Esophagus squamous epithelium (tissue), 4 donors: ENCODE measurements around the gene TMEM178B.

Source experiments
- POLR2A ChIP-seq, 4 donors: fragments of 450-650 bp; IDR thresholded peaks; one replicate each; pipeline ENCODE4 v1.6.1; 2017; ENCODE audit warnings: antibody characterized with exemption in 4 of 4, mild to moderate bottlenecking in 4 of 4, moderate library complexity in 3 of 4
- TF ChIP-seq, protein P1 (sequence below), 6 experiments: fragments of 450-650 bp in 4 of 6; fragments of 200-600 bp in 2 of 6; sonication (generic) in 2 of 6; IDR thresholded peaks; one replicate each; pipeline ENCODE4 v1.5.1; 2016 to 2019; ENCODE audit warnings: antibody characterized with exemption in 6 of 6, mild to moderate bottlenecking in 4 of 6, moderate library complexity in 4 of 6

DNA sequence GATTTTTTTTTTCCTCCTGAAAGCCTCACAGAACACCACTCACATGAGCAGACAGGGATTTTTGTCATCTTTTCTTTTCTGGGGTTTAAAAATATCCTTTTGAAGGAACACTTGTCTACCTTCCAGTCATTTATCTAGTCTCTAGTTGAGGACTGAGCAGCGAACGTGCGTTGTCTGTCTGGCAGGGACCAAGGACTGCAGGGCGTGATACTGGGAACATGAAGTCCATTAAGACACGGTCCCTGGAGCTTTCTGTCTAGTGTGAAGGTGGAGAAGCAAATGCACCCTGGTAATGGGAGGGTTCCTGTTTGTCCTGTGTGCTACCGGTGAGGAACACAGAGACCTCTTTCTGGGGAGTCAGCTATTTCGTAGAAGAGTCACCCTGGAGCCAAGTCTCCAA lies 207.4 kb downstream of the TMEM178B start:
- TF ChIP-seq POLR2A (IDR thresholded peaks at IDR 0.05): no peak
- TF ChIP-seq, protein P1, sequence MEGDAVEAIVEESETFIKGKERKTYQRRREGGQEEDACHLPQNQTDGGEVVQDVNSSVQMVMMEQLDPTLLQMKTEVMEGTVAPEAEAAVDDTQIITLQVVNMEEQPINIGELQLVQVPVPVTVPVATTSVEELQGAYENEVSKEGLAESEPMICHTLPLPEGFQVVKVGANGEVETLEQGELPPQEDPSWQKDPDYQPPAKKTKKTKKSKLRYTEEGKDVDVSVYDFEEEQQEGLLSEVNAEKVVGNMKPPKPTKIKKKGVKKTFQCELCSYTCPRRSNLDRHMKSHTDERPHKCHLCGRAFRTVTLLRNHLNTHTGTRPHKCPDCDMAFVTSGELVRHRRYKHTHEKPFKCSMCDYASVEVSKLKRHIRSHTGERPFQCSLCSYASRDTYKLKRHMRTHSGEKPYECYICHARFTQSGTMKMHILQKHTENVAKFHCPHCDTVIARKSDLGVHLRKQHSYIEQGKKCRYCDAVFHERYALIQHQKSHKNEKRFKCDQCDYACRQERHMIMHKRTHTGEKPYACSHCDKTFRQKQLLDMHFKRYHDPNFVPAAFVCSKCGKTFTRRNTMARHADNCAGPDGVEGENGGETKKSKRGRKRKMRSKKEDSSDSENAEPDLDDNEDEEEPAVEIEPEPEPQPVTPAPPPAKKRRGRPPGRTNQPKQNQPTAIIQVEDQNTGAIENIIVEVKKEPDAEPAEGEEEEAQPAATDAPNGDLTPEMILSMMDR (IDR thresholded peaks at IDR 0.05): no peak
